ENCODE results near the gene CAMTA1.
"Not testable (repeated sequence)": the region's sequence is repeated elsewhere in the genome, so short reads cannot be mapped to it uniquely, and the experiment has no call there.

CAMTA1 gene

DNA sequence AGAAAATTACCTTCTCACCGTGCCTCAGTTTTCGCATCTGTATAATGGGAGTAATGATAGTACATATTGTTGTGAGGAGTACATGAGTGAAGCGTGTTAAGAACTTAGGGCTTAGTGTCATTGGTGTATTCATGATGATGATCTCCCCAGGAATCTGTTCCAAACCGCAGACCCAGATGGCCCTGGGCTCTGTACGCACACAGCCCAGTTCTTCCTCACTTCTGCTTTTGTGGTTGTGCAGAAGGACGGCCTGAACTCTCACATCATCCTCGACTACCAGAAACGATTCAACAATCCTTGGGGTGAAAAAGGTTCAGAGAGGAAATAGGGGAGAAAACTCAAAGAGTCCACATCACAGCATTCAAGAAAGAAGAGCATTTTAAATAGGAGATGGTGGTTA is 323.0 kb downstream of the CAMTA1 start:
- DNase-seq (ENCODE audit: low spot score): no peak

DNA sequence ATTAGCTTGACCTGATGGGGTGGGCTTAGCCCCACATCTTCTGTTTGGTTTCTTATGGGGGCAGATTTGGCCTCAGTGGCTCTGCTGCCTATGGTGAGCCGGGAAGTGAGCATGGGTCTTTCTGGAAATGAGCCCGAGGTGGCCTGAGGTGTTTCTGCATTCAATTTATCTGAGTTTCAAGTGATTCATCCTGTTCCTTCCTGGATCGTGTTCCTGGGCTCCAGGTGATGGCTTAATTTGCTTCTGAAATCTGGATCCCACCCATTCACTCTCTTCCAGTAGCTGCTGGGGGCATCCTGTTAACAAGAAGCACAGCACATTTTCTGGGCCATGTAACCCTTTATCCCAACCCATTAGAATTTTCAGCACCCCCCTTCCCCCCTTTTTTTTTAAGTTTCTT is 324.6 kb downstream of the CAMTA1 start:
- no peak for DNase-seq (ENCODE audit: low spot score)

DNA sequence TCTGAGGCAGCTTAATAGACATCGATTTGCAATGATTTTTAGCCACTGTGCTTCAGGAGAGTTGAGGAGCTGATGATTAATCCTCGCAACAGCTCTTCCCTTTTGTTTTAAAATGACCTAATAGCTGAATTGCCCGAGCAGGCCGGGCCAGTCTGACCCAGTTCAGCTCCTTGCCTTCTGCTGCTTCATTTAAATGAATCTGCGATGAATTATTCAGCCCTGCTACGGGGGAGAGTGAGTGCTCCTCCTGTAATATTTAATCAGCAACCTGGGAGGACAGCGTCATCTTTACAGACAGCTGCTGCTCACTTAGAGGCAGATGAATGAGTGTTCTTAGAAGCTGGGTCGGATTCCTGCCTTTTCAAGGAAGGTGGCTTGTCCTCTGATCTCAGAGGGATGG is 325.1 kb downstream of the CAMTA1 start:
- no peak for DNase-seq (ENCODE audit: low spot score)

DNA sequence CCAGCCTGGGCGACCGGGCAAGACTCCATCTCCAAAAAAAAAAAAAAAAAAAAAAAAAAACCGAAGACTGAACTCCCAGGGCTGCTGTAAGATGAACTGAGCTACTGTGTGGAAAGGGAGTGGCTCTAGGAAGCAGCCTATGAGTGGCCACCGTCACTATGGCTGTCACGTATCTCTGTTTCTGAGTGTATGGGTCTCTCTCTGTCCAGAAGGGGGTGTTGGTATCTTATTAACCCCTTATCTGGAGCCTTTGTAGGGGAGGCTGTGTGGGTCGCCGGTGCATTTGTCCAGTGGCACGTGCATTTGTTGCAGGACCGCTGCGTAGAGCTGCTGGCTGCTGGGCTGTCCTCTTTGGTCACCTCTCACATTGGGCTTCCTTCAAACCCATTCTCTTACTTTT is 326.6 kb downstream of the CAMTA1 start:
- no peak for DNase-seq (ENCODE audit: low spot score)

DNA sequence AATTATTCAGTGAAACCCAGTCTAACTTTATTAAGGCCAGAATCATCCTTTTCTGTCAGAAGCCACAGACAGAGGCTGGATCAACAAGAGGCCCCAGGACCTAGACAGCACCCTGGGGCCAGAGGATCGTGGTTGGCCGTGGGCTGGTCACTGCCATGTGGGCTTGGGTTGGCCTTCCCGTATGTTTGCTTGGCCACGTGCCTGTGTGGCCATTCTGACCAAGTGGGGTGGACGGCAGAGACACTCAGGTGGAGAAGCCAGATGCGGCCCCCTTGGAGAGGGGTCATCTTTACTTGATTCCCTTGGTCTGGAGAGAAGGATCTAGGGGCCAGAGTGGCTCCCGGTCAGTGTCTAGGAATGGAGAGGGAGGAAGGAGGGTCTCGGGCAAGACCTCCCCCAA is 327.9 kb downstream of the CAMTA1 start:
- no peak for DNase-seq (ENCODE audit: low spot score)

DNA sequence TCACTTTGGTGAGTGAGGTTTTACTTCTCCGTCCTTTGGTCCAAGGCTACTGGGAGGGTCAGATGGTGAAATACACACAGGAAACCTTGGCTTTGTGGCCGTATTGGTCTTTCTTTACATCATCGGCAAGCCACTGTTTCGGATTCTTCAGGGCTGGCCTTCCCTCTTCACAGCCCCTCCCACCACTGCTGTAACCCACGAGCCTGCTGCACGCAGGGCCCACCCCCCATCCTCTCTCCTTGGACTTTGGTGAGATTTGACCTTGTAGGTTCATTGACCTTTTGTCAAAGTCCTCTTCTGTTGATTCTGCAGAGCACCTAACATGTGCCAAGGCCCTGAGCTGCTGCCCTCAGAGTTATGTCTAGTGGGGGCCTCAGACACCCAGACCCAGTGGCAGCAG is 328.6 kb downstream of the CAMTA1 start:
- no peak for DNase-seq (ENCODE audit: low spot score)

DNA sequence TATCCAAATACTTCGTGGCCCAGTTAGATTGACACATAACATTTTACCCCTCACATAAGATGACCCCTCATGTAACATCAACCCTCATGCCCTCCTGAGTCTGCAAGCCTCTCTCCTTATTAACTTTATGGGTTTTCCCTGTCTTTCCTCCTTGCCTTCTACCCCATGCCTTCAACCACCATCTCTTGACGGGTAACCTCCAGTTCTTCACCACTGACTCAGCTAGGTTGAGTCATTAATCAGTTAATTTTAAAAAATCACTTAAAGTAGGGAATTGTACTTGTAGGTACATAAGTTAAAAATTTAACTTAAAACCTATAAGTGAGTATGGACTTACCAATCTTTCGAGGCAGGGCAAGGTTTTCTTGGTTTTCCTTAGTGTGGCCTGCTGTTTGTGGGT is 330.7 kb downstream of the CAMTA1 start:
- DNase-seq (ENCODE audit: low spot score): no peak

DNA sequence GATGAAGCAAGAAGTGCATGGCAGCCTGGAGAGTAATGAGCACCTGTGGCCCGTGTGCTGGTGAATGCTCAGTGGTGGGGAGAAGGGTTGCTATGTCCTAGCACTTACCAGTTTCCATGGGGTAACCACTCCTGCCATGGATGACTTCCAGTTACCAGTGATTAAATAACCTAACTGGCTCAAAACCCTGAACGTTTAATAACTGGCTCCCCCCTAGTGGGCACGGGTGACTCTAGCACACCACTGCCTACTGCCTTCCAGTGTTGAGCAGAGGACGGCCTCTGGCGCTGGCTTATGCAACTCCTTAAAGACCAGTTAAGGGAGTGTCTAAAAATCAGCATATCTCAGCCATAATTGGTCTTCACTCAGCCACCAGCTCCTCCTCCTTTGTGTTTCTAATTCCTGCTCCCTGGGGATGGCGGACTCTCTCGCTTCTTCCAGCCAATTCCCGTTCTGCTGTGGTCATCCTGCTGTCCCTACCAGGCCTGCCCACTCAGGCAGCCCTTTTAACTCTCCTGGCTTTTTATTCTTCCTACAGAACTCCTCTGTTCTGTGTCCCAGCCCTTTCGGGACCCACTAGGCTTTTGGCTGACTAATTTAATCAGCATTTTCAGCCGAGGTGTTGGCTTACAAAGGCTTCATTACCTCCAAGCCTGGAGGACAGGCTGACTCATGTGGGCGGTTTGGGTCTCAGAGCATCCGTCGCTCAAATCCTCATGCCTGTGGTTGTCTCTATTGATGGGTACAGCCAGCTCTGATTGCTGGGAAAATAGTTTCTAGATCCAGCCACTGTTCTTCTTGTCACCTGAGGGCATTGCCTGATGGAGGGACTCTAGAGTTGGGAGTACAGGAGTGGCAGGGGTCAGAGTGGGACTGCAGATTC is 332.4 kb downstream of the CAMTA1 start:
- DNase-seq (ENCODE audit: low spot score): no peak

DNA sequence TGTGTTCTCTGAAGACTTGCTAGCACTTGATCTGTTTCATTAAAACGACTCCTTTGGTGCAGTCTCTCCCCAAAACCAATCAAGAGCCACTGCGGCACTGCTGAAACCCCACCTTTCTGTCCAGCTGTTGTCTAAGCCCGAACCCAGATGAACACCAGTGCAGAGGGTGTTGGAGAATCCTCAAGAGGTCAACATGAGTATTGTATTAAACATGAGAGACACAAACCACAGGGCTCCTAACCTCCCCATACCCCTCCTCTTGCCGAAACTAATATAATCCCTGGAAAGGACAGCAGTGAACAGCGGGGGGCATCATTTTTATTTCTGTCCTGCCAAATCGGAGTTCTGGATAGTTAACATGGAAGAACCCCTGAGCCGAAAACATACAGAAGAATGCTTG is 333.9 kb downstream of the CAMTA1 start:
- DNase-seq (ENCODE audit: low spot score): no peak

DNA sequence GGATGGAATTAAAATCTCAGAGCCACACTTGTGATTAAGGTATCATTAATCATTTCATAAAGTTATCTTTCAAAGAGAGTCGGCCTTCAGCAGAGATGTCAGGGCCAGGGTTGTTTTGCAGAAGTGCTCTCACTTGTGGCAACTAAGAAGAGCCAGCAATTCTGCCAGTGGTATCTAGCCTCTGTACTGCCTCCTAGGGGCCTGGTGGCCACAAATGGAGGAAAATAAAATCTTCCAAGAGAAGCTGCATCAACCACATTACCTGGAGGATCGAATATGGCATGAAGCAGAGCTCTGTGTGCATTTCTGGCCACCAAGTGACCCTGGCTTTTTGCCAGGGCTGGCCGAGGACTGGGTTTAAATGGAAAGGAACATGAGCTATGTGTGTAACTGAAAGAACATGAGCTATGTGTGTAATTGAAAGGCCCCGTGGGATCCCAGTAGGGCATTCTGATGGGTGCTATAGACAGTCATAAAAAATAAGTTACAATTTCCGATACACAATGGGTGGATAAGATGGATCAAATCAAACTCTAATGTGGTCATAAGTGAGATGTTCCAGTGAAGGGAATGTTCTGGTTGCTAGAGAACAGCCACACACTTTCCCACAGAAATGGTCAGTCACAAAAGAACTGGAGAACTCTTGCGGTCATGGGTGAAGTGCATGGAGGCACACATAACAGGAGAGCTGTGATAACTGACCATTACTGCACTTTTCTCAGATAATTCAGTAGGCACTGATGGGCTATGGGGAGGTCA is 335.8 kb downstream of the CAMTA1 start:
- DNase-seq (ENCODE audit: low spot score): no peak

DNA sequence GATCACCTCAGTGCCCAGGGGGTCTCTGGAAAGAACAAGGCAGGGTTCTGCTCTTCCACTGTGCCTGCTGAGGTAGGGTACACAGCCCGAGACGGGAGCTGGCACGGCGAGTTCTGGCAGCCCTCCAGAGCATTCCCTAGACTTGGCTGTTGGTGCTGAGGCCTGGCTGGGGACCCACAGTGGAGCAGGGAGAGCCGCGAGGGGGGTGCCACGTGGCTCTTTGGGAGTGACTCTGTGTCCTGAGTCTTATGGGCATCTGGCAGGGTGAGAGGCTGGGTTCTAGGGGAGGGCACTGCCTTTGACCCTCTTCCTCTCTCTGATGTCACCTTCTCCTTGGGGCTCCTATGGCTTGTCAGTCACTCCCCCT is 336.4 kb downstream of the CAMTA1 start:
- DNase-seq (ENCODE audit: low spot score): no peak

DNA sequence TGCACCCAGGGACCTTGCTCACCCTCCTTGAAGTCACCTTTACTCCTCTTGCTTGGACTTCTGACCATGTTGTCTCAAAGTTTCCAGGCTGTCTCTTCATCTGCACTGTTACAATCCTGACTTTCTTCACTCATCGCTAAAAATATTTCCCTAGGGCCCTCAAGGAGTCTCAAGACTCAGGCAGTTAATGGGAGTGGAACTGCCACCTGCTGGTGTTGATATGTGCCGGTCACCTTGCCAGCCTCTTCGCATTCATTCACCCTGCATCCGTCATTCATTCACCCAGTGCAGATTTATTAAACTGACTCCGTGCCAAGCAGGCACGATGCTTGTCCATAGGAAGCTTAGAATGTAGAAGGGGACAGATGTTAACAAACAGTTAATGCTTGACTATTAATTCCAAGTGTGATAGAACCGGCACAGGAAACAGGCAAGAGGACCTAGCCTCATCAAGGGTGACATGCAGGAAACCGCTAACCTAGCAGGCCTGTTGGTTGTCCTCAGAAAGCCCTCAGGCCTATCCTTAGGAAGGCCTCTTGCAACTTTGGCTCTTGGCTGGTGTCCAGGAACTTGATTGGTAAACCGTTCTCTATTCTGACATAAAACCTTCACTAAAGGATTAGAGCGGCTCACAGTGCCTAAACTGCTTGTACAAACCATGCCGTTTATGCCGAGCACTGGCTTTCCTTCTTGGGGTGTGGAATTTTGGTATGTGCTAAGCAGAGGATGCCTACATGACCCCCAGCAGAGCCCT is 342.2 kb downstream of the CAMTA1 start:
- DNase-seq (ENCODE audit: low spot score): no peak

DNA sequence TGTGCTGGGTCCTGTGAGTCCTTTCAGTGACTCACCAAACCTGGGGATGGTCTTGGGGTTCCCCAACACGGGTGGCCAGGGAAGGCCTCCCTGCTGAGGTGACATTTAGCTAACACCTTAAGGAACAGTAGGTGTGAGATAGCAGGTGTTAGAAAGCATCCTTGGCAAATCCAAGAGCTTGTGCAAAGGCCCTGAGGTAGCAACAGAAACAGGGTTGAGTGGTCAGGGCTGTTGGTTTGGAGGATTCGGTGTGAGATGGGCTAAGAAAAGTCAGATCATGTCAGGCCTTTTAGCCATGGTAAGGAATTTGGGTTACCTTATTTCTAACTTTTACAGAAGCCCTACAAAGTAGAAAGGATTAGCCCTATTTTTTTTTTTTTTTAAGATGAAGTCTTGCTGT is 343.0 kb downstream of the CAMTA1 start:
- no peak for DNase-seq (ENCODE audit: low spot score)

DNA sequence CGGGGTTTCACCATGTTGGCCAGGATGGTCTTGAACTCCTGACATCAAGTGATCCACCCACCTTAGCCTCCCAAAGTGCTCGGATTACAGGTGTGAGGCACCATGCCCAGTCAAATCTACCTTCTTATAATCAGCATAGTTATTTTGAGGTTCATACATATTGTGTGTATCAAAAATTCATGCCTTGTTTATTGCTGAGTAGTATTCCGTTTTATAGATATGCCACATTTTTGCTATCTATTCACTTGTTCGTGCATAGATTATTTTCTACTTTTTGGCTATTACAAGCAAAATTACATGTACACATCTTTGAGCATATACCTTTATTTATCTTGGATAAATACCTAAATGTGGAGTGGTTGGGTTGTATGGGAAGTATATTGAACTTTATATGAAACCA is 344.9 kb downstream of the CAMTA1 start:
- no peak for DNase-seq (ENCODE audit: low spot score)

DNA sequence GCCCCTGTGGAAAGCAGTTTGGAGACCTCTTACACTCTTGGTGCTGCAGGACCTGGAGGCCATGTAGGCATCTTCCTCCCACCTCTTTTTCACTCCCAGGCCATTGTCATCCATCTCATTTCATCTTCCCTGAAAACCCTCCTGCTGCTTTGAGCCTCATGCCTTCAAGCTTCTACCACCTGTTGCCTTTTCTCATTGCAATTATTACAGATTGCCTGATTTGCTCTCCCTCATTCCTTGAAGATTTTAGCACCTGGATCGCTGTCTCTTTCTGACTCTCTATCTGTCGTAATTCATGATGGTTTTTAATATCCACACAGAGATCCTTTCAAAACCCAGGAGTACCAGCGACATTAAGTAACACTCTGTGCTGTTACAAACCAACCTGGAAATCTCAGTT is 350.2 kb downstream of the CAMTA1 start:
- DNase-seq (ENCODE audit: low spot score): no peak

DNA sequence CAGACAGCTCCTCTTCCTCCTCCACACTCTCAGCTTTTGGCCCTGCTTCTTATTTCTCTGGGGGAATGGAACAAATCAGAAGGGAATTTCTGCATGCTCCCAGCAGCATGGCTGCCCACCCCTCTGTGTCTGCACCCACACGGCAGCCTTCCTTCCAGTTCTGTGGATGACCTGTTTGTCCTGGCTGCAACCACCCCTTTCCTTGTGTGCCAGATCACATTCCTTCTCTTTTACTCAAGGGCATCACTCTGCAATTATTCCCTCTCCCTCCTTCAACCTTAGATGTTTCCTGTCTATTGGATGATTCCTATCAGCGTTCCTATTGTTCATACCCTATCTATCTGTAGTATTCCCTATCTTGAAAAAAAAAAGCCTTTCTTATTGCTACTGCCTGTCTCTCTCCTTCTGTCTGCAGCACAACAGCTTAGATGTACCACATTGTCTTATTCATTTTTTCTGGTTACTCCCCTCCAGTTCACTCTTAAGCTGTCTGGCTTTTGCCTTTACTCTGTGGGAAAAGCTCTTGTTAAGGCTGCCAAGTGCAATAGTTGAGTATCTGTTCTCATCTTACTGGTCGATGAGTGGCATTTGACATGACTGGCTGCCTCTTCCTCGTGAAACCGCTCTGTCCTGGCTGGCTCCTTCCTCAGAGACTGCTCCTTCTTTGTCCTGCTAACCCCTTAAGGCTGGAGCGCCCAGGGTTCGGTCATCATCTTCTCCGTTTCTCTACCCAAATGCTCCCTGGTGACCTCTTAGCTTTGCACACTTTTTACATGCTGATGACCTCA is 351.1 kb downstream of the CAMTA1 start:
- DNase-seq (ENCODE audit: low spot score): no peak

DNA sequence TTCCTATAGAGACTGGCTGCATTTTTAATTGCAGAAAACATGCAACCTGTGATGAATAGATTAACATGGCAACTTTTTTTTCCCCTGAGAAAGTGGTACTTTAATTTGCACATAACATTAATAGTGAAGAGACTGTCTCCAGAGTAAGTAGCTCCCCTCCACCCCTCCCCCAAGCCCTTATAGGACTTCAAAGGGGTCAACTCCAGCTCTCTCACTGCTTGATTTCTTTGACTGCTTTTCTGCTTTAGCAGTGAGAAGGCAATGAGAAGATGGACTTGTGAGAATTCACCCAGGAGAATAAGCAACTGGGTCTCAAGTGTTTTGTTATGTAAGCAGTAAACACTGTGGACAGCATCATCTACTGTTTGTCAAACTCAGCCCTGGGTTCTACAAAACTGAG is 355.0 kb downstream of the CAMTA1 start:
- no peak for DNase-seq (ENCODE audit: low spot score)

DNA sequence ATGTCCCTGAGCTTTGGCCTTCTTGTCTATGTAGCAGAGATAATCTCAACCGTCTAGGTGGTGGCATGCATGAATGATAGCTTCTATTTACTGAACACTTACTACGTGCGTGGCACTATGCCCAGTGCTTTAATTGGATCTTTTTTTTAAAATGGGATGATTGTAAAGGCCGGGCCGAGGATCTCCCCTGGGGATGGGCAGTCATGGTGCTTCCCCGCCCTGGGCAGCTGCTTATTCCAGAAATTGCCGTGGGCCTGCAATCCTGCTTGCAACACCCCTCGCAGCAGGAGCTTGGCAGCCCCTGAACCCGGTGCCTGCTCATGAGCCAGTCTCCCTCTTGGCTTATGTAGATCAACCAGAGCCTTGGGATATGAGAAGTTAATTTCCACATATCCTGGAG is 360.7 kb downstream of the CAMTA1 start:
- no peak for DNase-seq (ENCODE audit: low spot score)

DNA sequence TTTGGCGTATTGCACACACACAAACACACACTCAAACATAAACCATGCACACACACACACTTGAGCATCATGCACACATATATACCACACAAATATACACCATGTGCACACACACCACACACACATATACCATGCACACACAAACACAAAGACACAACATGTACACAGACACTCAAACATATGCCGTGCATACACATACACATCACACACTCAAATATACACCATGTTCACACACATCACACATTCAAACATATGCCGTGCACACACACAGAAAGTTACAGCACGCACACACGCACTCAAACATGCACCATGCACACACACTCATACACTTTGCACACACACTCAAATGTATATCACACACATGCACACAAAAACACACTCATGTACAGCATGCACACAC is 361.5 kb downstream of the CAMTA1 start:
- DNase-seq (ENCODE audit: low spot score): no peak

DNA sequence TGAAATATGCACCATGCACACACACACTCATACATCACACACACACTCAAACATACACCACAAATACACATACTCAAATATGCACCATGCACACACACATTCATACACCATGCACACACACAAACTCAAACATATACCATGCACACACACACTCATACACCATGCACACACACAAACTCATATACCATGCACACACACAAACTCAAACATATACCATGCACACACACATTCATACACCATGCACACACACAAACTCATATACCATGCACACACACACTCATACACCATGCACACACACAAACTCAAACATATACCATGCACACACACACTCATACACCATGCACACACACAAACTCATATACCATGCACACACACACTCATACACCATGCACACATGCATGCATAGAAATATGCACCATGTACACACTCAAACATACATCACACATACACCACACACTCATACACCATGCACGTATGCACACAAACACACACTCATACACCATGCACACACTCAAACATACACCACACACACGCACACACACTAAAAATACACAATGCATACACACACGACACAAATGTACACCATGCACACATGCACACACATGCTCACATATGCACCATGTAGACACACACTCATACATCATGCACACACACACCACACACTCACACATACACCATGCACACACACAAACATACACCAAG is 362.5 kb downstream of the CAMTA1 start:
- DNase-seq (ENCODE audit: low spot score): not testable (repeated sequence)

DNA sequence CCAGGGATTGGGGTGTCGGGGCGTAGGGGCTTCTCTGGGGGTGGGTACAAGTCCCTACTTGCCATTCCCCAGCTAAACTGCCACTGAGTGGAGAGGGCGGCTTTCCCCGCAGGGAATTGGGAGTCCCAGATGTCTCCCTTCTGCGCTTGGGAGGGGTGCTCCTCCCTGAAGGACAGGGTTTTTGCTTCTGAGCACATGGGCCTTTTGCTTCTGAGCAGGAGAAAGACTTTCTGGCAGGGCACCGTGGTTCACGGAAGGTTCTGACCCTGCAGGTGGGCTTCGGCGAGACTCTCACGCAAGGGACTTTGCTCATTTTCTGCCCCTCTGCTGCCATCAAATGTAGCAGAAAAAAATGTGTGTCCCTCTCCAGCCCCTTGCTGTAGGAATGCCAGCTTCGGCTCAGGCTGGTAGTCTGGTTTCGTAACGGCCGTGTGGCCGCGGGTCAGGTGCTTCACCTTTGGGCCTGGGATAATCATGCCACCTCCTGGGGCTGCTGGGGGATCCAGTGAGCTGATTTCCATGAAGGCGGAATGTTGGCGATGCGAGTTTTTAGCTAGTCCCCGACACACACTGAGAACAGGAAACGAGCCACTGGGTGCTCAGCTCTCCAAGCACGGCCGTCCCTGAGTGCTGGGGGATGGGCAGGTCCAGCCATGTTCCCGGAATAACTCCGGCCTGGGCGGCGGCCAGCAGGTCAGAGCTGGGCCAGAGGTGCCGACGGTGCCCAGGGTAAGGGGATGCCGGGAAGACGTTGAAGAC is 364.0 kb downstream of the CAMTA1 start:
- no peak for DNase-seq (ENCODE audit: low spot score)

Measured in CD4-positive, alpha-beta T cell treated with Interleukin-6 at 100 ng/mL for 8 hours (primary cell).